HepG2 (cell line): ENCODE results near the gene CEBPB. TPM values are rescaled to one million over a fixed set of nuclear protein-coding genes. Genes with fewer than 3 reads are reported as not detected.

Experiments used
- BORCS8-MEF2B ChIP-seq: sonication (generic); formaldehyde crosslinking; IDR thresholded peaks from 2 replicates; pipeline ENCODE4 v1.8.0; 2022; ENCODE audit warnings: mild to moderate bottlenecking, missing genetic modification reagents
- CBX5 ChIP-seq: sonication (generic); formaldehyde crosslinking; IDR thresholded peaks from 2 replicates; pipeline ENCODE4 v1.4.0; 2020; ENCODE audit warnings: missing genetic modification reagents, borderline replicate concordance
- E2F1 ChIP-seq: sonication (generic); formaldehyde crosslinking; IDR thresholded peaks from 2 replicates; pipeline ENCODE4 v1.5.0; 2020; ENCODE audit warnings: missing genetic modification reagents
- ELF4 ChIP-seq: sonication (generic); formaldehyde crosslinking; IDR thresholded peaks from 2 replicates; pipeline ENCODE4 v1.5.0; 2020; ENCODE audit warnings: missing genetic modification reagents, mild to moderate bottlenecking, moderate library complexity, borderline replicate concordance
- FOXK1 ChIP-seq: sonication (generic); formaldehyde crosslinking; IDR thresholded peaks from 2 replicates; pipeline ENCODE4 v1.4.0; 2020; ENCODE audit warnings: low read depth, missing genetic modification reagents, borderline replicate concordance
- MED13 ChIP-seq: sonication (generic); formaldehyde crosslinking; IDR thresholded peaks from 2 replicates; pipeline ENCODE4 v1.5.0; 2020; ENCODE audit warnings: missing genetic modification reagents
- MXD3 ChIP-seq: IDR thresholded peaks from 2 replicates; pipeline ENCODE4 v1.6.1; 2016; ENCODE audit warnings: mild to moderate bottlenecking, missing biosample characterization, missing genetic modification reagents
- PAWR ChIP-seq: sonication (generic); formaldehyde crosslinking; IDR thresholded peaks from 2 replicates; pipeline ENCODE4 v1.4.0; 2020; ENCODE audit warnings: missing genetic modification reagents, mild to moderate bottlenecking, borderline replicate concordance
- POLR2A ChIP-seq, 2 experiments: IDR thresholded peaks; 2 replicates each; pipeline ENCODE4 v1.6.1; 2011; ENCODE audit warnings: low read depth in 2 of 2, low read length in 2 of 2, mild to moderate bottlenecking in 1 of 2, moderate library complexity in 1 of 2; ENCODE audit not compliant: insufficient read depth in 1 of 2
- RBFOX2 ChIP-seq: fragments of 200-400 bp; formaldehyde crosslinking; IDR thresholded peaks from 2 replicates; pipeline ENCODE4 v1.6.1; 2017; ENCODE audit warnings: low read depth, mild to moderate bottlenecking, low read length
- SAFB2 ChIP-seq: sonication (generic); formaldehyde crosslinking; IDR thresholded peaks from 2 replicates; pipeline ENCODE4 v1.5.1; 2020; ENCODE audit warnings: missing genetic modification reagents, low read depth, mild to moderate bottlenecking, borderline replicate concordance
- SOX5 ChIP-seq: IDR thresholded peaks from 2 replicates; pipeline ENCODE4 v1.6.1; 2016; ENCODE audit warnings: borderline replicate concordance
- SPEN ChIP-seq: sonication (generic); formaldehyde crosslinking; IDR thresholded peaks from 2 replicates; pipeline ENCODE4 v1.5.1; 2020; ENCODE audit warnings: low read depth, mild to moderate bottlenecking, missing genetic modification reagents
- TBL1XR1 ChIP-seq: fragments of 150-350 bp; IDR thresholded peaks from 2 replicates; pipeline ENCODE4 v1.6.1; 2014; ENCODE audit warnings: borderline replicate concordance, low read length; ENCODE audit not compliant: partially characterized antibody
- ZNF441 ChIP-seq: sonication (generic); formaldehyde crosslinking; IDR thresholded peaks from 2 replicates; pipeline ENCODE4 v1.7.0; 2021; ENCODE audit warnings: missing genetic modification reagents, borderline replicate concordance
- ZNF7 ChIP-seq: IDR thresholded peaks from 2 replicates; pipeline ENCODE4 v1.6.1; 2016; ENCODE audit warnings: missing biosample characterization, missing genetic modification reagents
- ZNF891 ChIP-seq: sonication (generic); formaldehyde crosslinking; IDR thresholded peaks from 2 replicates; pipeline ENCODE4 v1.5.0; 2020; ENCODE audit warnings: mild to moderate bottlenecking, missing genetic modification reagents
- polyA plus RNA-seq, 8 experiments: library from polyadenylated mRNA; depleted of rRNA in 3 of 8; stranded (reverse) in 7 of 8; unstranded in 1 of 8; fragments of >200 nt; fragmentation: Illumina TruSeq in 4 of 8; extraction: Trizol in 4 of 8; gene quantifications; 2 replicates each; pipeline versions ENCODE4 v1.2.1 to v1.2.3, GENCODE V29; 2011 to 2016; ENCODE audit warnings: low read depth in 4 of 8, missing spikeins in 1 of 8, mixed read lengths in 1 of 8; ENCODE audit not compliant: insufficient read depth in 1 of 8
- total RNA-seq, 5 experiments: library from RNA; depleted of rRNA; stranded (reverse); fragments of >200 nt; fragmentation: Illumina TruSeq; extraction: Trizol; gene quantifications; 2 replicates each; pipeline ENCODE4 v1.2.3, GENCODE V29; 2016; ENCODE audit warnings: low read depth in 1 of 5
- TF ChIP-seq, protein P1 (sequence below): sonication (generic); formaldehyde crosslinking; IDR thresholded peaks from 2 replicates; pipeline ENCODE4 v1.5.1; 2020; ENCODE audit warnings: mild to moderate bottlenecking, missing genetic modification reagents
- TF ChIP-seq, protein P2 (sequence below): sonication (generic); formaldehyde crosslinking; IDR thresholded peaks from 2 replicates; pipeline ENCODE4 v1.5.1; 2020; ENCODE audit warnings: mild to moderate bottlenecking, missing genetic modification reagents, moderate library complexity
- TF ChIP-seq, protein P3 (sequence below), 2 experiments: fragments of 450-650 bp in 1 of 2; sonication (generic) in 1 of 2; formaldehyde crosslinking; IDR thresholded peaks; 2 replicates each; pipeline versions ENCODE4 v1.5.0 to v1.8.0; 2020 to 2022; ENCODE audit warnings: mild to moderate bottlenecking in 1 of 2, missing genetic modification reagents in 1 of 2

The CEBPB gene
- total and polyA plus RNA-seq, 2 of the 13 experiments (the other 11 are each of a cell fraction or from before 2014, with no cell fraction given) = 18.5 to 28.2 TPM

DNA sequence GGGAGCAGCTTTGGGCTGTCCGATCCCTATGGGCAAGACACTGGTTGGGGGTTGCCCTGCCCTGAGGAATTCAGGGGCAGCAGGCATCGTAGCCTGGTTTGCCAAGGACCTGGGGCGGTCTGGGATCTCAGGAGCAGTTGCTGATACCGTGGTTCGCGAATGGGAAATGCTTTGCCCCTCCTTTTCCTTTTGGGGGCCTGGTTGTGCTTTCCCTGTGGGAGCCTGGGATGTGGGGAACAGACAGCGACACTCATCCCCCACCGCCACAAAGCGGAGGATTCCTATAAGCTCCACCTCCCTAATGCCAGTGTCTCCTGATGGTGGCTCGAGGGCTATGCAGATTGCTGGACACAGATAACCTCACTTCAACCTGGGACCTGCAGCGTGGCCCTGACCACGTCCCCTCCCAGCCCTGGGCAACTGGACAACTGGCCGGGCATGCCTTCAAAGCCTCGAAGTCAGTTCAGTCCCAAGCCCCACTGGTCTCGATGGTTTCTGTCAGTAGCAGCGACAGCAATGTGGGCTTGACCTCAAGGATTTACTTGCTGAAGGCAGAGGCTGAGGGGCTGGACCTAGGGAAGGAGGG, 3.3 kb downstream of the CEBPB start (continued):
- TF ChIP-seq, protein P1, sequence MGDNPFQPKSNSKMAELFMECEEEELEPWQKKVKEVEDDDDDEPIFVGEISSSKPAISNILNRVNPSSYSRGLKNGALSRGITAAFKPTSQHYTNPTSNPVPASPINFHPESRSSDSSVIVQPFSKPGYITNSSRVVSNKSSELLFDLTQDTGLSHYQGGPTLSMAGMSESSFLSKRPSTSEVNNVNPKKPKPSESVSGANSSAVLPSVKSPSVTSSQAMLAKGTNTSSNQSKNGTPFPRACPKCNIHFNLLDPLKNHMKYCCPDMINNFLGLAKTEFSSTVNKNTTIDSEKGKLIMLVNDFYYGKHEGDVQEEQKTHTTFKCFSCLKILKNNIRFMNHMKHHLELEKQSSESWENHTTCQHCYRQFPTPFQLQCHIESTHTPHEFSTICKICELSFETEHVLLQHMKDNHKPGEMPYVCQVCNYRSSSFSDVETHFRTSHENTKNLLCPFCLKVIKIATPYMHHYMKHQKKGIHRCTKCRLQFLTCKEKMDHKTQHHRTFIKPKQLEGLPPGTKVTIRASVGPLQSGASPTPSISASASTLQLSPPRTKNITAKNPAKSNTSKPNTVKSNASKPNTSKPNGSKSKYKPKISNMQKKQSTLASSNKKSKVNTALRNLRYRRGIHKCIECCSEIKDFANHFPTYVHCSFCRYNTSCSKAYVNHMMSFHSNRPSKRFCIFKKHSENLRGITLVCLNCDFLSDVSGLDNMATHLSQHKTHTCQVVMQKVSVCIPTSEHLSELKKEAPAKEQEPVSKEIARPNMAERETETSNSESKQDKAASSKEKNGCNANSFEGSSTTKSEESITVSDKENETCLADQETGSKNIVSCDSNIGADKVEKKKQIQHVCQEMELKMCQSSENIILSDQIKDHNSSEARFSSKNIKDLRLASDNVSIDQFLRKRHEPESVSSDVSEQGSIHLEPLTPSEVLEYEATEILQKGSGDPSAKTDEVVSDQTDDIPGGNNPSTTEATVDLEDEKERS (CRISPR knock-in tag) = no peak
- TF ChIP-seq ZNF7 (no peak), ELF4 (CRISPR knock-in tag) (no peak), SOX5 (CRISPR knock-in tag) (0 out of 2 replicates have a peak, but pooled peaks have one; percentile 8), TBL1XR1 (peak; percentile 15), SAFB2 (CRISPR knock-in tag) (peak; percentile 92; the same call in 1 of the 2 replicates), POLR2A (IDR thresholded peaks at IDR 0.05; ENCODE audit: insufficient read depth in 1 of 2, low read depth in 2 of 2, low read length in 2 of 2) (0 out of 4 replicates have a peak, but pooled peaks of 1 of the 2 experiments have one; percentile 2), PAWR (CRISPR knock-in tag) (no peak), BORCS8-MEF2B (CRISPR knock-in tag) (no peak; the same call in 1 of the 2 replicates), RBFOX2 (peak; percentile 61), MED13 (no peak), CBX5 (CRISPR knock-in tag) (0 out of 2 replicates have a peak, but pooled peaks have one; percentile 6), FOXK1 (CRISPR knock-in tag) (peak; percentile 20; the same call in 1 of the 2 replicates), MXD3 (CRISPR knock-in tag) (no peak), ZNF441 (CRISPR knock-in tag) (no peak), E2F1 (no peak), ZNF891 (CRISPR knock-in tag) (no peak), SPEN (CRISPR knock-in tag) (peak; percentile 19; the same call in 1 of the 2 replicates)
- TF ChIP-seq, protein P2, sequence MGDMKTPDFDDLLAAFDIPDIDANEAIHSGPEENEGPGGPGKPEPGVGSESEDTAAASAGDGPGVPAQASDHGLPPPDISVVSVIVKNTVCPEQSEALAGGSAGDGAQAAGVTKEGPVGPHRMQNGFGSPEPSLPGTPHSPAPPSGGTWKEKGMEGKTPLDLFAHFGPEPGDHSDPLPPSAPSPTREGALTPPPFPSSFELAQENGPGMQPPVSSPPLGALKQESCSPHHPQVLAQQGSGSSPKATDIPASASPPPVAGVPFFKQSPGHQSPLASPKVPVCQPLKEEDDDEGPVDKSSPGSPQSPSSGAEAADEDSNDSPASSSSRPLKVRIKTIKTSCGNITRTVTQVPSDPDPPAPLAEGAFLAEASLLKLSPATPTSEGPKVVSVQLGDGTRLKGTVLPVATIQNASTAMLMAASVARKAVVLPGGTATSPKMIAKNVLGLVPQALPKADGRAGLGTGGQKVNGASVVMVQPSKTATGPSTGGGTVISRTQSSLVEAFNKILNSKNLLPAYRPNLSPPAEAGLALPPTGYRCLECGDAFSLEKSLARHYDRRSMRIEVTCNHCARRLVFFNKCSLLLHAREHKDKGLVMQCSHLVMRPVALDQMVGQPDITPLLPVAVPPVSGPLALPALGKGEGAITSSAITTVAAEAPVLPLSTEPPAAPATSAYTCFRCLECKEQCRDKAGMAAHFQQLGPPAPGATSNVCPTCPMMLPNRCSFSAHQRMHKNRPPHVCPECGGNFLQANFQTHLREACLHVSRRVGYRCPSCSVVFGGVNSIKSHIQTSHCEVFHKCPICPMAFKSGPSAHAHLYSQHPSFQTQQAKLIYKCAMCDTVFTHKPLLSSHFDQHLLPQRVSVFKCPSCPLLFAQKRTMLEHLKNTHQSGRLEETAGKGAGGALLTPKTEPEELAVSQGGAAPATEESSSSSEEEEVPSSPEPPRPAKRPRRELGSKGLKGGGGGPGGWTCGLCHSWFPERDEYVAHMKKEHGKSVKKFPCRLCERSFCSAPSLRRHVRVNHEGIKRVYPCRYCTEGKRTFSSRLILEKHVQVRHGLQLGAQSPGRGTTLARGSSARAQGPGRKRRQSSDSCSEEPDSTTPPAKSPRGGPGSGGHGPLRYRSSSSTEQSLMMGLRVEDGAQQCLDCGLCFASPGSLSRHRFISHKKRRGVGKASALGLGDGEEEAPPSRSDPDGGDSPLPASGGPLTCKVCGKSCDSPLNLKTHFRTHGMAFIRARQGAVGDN (CRISPR knock-in tag) = peak; percentile 57
- TF ChIP-seq, protein P3, sequence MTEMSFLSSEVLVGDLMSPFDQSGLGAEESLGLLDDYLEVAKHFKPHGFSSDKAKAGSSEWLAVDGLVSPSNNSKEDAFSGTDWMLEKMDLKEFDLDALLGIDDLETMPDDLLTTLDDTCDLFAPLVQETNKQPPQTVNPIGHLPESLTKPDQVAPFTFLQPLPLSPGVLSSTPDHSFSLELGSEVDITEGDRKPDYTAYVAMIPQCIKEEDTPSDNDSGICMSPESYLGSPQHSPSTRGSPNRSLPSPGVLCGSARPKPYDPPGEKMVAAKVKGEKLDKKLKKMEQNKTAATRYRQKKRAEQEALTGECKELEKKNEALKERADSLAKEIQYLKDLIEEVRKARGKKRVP (CRISPR knock-in tag; IDR thresholded peaks at IDR 0.05) = peak in 1 of 2 experiments; percentile 30; a peak in 1 of 4 replicates
